ENCODE measurements around the gene OLIG1.

Gene OLIG1, protein sequence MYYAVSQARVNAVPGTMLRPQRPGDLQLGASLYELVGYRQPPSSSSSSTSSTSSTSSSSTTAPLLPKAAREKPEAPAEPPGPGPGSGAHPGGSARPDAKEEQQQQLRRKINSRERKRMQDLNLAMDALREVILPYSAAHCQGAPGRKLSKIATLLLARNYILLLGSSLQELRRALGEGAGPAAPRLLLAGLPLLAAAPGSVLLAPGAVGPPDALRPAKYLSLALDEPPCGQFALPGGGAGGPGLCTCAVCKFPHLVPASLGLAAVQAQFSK

DNA sequence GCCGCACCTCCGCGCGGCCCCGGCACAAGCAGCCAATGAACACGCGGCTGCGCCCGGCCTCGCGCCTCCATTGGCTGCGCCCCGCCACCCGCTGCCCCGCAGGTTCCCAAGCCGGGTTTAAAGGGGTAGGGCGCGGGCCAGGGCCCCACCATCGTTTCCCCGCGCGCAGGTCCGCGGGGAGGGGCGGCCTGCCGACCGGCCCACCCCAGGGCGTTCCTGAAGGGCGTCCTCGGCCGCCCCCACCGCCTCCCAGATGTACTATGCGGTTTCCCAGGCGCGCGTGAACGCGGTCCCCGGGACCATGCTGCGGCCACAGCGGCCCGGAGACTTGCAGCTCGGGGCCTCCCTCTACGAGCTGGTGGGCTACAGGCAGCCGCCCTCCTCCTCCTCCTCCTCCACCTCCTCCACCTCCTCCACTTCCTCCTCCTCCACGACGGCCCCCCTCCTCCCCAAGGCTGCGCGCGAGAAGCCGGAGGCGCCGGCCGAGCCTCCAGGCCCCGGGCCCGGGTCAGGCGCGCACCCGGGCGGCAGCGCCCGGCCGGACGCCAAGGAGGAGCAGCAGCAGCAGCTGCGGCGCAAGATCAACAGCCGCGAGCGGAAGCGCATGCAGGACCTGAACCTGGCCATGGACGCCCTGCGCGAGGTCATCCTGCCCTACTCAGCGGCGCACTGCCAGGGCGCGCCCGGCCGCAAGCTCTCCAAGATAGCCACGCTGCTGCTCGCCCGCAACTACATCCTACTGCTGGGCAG, at the start of gene OLIG1:
OLIG1 (plus strand) TSS at position 148 of the 750 bp plus-strand sequence; CDS start at position 254, 106 bp downstream.
- DNase-seq, result peak; percentile 2

- no peak for DNase-seq
Measured at GRCh38 chr21:33020558-33021100, 49.3 kb upstream of the OLIG1 start.

DNA sequence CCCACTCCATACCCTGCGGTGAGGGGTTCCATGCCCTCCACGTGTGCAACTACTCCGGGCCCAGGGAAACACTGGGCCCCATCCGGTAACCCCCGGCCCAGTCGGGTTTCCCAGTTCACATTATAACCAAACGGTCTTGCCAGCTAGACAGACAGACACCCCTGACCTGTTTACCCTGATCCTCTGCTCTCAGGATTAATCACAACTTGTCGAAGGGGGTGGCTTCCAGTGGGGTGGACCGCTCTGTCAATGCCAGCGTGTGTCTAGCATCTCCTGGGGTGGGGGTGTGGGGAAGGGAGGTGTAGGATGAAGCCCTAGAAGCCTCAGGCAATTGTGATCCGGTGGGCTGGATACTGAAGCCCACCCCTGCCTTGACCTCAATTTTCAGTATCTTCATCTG, 48.8 kb upstream of the OLIG1 start:
- no peak for DNase-seq

GRCh38 chr21:33021667-33022066, 48.3 kb upstream of the OLIG1 start:
- no peak for DNase-seq

DNA sequence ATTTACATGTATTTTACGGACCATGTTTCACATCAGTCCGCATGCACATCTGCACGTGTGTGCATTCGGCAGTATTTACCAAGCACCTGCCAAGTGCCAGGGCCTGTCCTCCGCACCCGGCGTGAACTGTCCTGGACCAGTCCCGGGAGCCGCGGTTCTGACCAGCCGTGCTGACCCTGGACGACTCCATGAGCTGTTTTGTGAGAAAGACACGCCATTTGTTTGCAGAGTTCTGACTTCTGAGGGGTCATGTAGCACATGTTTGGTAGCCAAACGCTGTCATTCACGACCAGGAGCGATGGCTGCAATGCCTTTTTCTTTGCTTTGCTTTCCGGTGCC, 47.5 kb upstream of the OLIG1 start:
- no peak for DNase-seq

GRCh38 chr21:33022828-33023573, 46.9 kb upstream of the OLIG1 start:
- no peak for DNase-seq

GRCh38 chr21:33023574-33024200, 46.3 kb upstream of the OLIG1 start:
- no peak for DNase-seq

DNA sequence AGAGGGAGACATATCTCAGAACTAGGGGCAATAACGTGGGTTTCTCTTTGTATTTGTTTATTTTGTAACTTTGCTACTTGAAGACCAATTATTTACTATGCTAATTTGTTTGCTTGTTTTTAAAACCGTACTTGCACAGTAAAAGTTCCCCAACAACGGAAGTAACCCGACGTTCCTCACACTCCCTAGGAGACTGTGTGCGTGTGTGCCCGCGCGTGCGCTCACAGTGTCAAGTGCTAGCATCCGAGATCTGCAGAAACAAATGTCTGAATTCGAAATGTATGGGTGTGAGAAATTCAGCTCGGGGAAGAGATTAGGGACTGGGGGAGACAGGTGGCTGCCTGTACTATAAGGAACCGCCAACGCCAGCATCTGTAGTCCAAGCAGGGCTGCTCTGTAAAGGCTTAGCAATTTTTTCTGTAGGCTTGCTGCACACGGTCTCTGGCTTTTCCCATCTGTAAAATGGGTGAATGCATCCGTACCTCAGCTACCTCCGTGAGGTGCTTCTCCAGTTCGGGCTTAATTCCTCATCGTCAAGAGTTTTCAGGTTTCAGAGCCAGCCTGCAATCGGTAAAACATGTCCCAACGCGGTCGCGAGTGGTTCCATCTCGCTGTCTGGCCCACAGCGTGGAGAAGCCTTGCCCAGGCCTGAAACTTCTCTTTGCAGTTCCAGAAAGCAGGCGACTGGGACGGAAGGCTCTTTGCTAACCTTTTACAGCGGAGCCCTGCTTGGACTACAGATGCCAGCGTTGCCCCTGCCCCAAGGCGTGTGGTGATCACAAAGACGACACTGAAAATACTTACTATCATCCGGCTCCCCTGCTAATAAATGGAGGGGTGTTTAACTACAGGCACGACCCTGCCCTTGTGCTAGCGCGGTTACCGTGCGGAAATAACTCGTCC, 45.5 kb upstream of the OLIG1 start:
- no peak for DNase-seq

GRCh38 chr21:33025106-33025488, 44.8 kb upstream of the OLIG1 start:
- no peak for DNase-seq

- DNase-seq, result no peak
Measured at GRCh38 chr21:33025489-33026442, 44.2 kb upstream of the OLIG1 start, which contains the start of gene OLIG2. TSS of gene OLIG2 (plus strand) at chr21:33025935. CDS start at chr21:33026863, 928 bp downstream.

- DNase-seq, result no peak
Measured at GRCh38 chr21:33026443-33026858, 43.5 kb upstream of the OLIG1 start.

- DNase-seq, result no peak
Measured at GRCh38 chr21:33026878-33027400, 43.0 kb upstream of the OLIG1 start.

DNA sequence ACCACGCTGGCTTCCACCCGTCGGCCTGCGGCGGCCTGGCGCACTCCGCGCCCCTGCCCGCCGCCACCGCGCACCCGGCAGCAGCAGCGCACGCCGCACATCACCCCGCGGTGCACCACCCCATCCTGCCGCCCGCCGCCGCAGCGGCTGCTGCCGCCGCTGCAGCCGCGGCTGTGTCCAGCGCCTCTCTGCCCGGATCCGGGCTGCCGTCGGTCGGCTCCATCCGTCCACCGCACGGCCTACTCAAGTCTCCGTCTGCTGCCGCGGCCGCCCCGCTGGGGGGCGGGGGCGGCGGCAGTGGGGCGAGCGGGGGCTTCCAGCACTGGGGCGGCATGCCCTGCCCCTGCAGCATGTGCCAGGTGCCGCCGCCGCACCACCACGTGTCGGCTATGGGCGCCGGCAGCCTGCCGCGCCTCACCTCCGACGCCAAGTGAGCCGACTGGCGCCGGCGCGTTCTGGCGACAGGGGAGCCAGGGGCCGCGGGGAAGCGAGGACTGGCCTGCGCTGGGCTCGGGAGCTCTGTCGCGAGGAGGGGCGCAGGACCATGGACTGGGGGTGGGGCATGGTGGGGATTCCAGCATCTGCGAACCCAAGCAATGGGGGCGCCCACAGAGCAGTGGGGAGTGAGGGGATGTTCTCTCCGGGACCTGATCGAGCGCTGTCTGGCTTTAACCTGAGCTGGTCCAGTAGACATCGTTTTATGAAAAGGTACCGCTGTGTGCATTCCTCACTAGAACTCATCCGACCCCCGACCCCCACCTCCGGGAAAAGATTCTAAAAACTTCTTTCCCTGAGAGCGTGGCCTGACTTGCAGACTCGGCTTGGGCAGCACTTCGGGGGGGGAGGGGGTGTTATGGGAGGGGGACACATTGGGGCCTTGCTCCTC, 42.3 kb upstream of the OLIG1 start:
- no peak for DNase-seq

DNA sequence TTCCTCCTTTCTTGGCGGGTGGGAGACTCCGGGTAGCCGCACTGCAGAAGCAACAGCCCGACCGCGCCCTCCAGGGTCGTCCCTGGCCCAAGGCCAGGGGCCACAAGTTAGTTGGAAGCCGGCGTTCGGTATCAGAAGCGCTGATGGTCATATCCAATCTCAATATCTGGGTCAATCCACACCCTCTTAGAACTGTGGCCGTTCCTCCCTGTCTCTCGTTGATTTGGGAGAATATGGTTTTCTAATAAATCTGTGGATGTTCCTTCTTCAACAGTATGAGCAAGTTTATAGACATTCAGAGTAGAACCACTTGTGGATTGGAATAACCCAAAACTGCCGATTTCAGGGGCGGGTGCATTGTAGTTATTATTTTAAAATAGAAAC, 41.7 kb upstream of the OLIG1 start:
- no peak for DNase-seq

DNA sequence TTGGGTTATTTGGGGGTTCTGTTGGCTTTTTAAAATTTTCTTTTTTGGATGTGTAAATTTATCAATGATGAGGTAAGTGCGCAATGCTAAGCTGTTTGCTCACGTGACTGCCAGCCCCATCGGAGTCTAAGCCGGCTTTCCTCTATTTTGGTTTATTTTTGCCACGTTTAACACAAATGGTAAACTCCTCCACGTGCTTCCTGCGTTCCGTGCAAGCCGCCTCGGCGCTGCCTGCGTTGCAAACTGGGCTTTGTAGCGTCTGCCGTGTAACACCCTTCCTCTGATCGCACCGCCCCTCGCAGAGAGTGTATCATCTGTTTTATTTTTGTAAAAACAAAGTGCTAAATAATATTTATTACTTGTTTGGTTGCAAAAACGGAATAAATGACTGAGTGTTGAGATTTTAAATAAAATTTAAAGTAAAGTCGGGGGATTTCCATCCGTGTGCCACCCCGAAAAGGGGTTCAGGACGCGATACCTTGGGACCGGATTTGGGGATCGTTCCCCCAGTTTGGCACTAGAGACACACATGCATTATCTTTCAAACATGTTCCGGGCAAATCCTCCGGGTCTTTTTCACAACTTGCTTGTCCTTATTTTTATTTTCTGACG, 41.1 kb upstream of the OLIG1 start:
- DNase-seq, result peak; percentile 18

- DNase-seq, result no peak
Measured at GRCh38 chr21:33029385-33029921, 40.5 kb upstream of the OLIG1 start.

- no peak for DNase-seq
Measured at GRCh38 chr21:33029975-33030461, 39.9 kb upstream of the OLIG1 start.

- no peak for DNase-seq
Measured at GRCh38 chr21:33030633-33031032, 39.3 kb upstream of the OLIG1 start.
